ENCODE measurements around the gene EIF4E2.

DNA sequence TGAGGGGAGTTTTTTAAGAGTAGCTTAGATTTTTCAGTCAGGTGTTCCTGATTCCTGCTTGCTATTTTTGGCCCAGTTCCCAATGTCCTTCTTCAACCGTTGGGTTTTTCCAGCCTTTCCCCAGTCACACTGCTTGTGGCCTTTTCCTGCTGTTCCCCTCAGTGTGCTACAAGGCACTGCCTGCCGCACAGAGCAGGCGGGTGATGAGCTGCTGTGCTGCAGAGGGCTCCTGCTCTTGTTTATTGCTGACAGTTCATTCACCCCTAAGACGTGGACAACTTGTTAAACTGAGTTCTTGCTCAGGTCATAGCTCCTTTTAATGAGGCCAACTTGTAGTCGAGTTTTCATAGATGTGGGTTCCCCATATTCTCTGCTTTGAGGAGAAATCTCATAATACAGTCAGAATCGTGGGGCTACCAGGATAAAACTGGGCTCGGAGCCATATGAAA lies 20.6 kb downstream of the EIF4E2 start:
- TF ChIP-seq POLR2AphosphoS5 (IDR thresholded peaks at IDR 0.05) (no peak), POLR2A (IDR thresholded peaks at IDR 0.05) (no peak)
- TF ChIP-seq, protein P1, sequence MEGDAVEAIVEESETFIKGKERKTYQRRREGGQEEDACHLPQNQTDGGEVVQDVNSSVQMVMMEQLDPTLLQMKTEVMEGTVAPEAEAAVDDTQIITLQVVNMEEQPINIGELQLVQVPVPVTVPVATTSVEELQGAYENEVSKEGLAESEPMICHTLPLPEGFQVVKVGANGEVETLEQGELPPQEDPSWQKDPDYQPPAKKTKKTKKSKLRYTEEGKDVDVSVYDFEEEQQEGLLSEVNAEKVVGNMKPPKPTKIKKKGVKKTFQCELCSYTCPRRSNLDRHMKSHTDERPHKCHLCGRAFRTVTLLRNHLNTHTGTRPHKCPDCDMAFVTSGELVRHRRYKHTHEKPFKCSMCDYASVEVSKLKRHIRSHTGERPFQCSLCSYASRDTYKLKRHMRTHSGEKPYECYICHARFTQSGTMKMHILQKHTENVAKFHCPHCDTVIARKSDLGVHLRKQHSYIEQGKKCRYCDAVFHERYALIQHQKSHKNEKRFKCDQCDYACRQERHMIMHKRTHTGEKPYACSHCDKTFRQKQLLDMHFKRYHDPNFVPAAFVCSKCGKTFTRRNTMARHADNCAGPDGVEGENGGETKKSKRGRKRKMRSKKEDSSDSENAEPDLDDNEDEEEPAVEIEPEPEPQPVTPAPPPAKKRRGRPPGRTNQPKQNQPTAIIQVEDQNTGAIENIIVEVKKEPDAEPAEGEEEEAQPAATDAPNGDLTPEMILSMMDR (IDR thresholded peaks at IDR 0.05 in 8 of 11, conservative IDR thresholded peaks at IDR 0.05 in 3 of 11) = no peak

Data from spleen (tissue), 7 donors.